Measurements from ENCODE around the gene RFWD3. TPM values are rescaled to one million over a fixed set of nuclear protein-coding genes. Genes with fewer than 3 reads are reported as not detected.

RFWD3 gene
- total and polyA plus RNA-seq, 2 of the 13 experiments (the other 11 are each of a cell fraction or from before 2014, with no cell fraction given) = 23.4 to 62.6 TPM

- TF ChIP-seq ZHX2 (IDR thresholded peaks at IDR 0.05; ENCODE audit: low read depth) = no peak
- 0 out of 2 replicates have a peak, but pooled peaks have one; percentile 42 for TF ChIP-seq ZHX2 (CRISPR knock-in tag; IDR thresholded peaks at IDR 0.05; ENCODE audit: borderline replicate concordance)
- no peak; the same call in 1 of the 2 replicates for TF ChIP-seq CBX5 (CRISPR knock-in tag; IDR thresholded peaks at IDR 0.05; ENCODE audit: borderline replicate concordance)
- TF ChIP-seq PHF8 (CRISPR knock-in tag; IDR thresholded peaks at IDR 0.05) = peak; percentile 94
- TF ChIP-seq ESRRA (CRISPR knock-in tag; IDR thresholded peaks at IDR 0.05; ENCODE audit: low read depth) = peak; percentile 34
- TF ChIP-seq ZC3H4 (CRISPR knock-in tag; IDR thresholded peaks at IDR 0.05; ENCODE audit: borderline replicate concordance) = no peak
- peak; percentile 94 for TF ChIP-seq TAF1 (CRISPR knock-in tag; IDR thresholded peaks at IDR 0.05)
- TF ChIP-seq KDM1A (CRISPR knock-in tag; IDR thresholded peaks at IDR 0.05) = 0 out of 2 replicates have a peak, but pooled peaks have one; percentile 5
- no peak; the same call in 1 of the 2 replicates for TF ChIP-seq SIX4 (CRISPR knock-in tag; IDR thresholded peaks at IDR 0.05)
- TF ChIP-seq CTCF (CRISPR knock-in tag; IDR thresholded peaks at IDR 0.05) = peak; percentile 54
- TF ChIP-seq ZFP82 (CRISPR knock-in tag; IDR thresholded peaks at IDR 0.05; ENCODE audit: borderline replicate concordance) = no peak; the same call in 1 of the 2 replicates
- no peak; the same call in 1 of the 2 replicates for TF ChIP-seq CEBPG (CRISPR knock-in tag; IDR thresholded peaks at IDR 0.05)
- TF ChIP-seq MTF1 (CRISPR knock-in tag; IDR thresholded peaks at IDR 0.05) = 0 out of 2 replicates have a peak, but pooled peaks have one; percentile 18
- peak; percentile 85 for TF ChIP-seq ETV6 (CRISPR knock-in tag; conservative IDR thresholded peaks at IDR 0.05)
- peak; percentile 19; the same call in 1 of the 2 replicates for TF ChIP-seq NFE2 (CRISPR knock-in tag; IDR thresholded peaks at IDR 0.05)
- TF ChIP-seq ZNF546 (CRISPR knock-in tag; conservative IDR thresholded peaks at IDR 0.05) = peak; percentile 81
- peak; percentile 73 for TF ChIP-seq SNAPC4 (CRISPR knock-in tag; IDR thresholded peaks at IDR 0.05)
Measured at GRCh38 chr16:74700438-74701225, 34.0 kb upstream of the RFWD3 start, which contains the start of gene MLKL (continued).

All from HepG2 (cell line).